Right renal pelvis (tissue), 4 donors: ENCODE data around the gene LZTS2. TPM values are rescaled to one million over a fixed set of nuclear protein-coding genes. Genes with fewer than 3 reads are reported as not detected.

ENCODE experiments used
- DNase-seq, 4 donors: peaks; one replicate each; pipeline ENCODE4 v3.0.0-alpha.2; 2013; ENCODE audit warnings: low read depth in 4 of 4, low spot score in 3 of 4, missing footprints in 1 of 4
- polyA plus RNA-seq, 4 donors: library from polyadenylated mRNA; unstranded; fragments of 120-200 nt; gene quantifications; one replicate each; pipeline ENCODE4 v1.2.1, GENCODE V29; 2013; ENCODE audit not compliant: insufficient read length in 4 of 4

The LZTS2 gene
- polyA plus RNA-seq, 4 donors, result 50.8 to 77.7 (median 55.0) TPM

DNA sequence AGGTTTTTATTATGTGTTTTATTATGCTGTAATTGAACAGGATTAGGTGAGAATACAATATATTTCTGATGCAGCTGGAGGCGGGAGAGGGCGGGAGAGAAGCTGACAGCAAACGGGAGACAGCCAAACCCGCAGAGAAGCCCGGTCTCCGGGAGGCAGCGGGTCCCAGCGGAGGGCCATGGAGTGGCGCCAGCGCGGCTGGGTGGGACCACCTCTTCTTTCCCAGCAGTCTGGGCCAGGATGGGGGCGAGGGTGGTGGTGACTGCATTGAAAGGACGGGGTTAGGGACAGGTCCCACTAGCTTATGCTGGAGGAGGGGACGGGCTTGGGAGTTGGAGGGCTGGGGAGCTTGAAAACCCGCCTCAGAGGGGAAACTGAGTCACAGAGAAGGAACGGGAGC is 47.7 kb downstream of the LZTS2 start:
- no peak for DNase-seq

DNA sequence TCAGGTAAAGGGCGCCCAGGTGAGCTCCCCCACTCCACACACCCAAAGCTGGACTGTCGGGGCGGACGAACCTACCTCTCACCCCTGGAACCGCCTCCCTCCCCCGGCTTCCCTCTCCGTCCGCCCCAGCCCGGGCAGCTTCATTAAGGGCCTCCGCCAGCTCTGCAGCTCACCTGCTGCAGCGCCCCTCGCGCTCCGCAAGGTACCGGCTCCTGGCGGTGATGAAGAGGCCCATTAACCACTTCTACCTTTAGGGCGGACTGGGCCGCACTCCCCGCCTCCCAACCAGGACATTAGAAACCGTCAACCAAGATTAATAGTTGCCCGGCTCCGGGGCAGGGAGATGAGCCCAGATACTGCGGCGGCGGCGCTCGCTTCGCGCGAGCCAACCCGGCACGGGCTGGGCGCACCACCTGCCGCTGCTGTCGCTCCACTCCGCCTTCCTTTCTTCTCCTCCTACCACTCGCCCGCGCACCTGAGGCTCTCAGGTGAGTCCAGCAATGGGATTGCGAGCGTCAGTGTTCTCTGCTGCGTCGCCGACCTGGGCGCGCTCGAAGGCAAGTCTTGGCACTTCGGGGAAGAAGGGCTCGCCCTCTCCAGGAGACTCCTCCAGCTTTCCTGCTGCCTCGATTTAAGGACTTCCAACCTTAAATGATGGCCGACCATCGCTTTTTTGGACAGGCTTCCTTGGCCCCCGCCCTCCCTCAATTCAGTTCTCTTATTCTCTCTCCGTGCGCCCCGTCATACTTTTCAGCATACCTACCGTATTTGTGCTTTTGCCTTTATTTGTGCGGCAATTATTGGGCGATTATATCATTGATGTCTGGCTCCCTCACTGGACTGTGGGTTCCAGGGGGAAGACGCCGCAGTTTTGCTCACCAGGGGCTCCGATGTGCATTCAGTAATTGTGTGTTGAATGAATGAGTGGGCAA is 48.6 kb downstream of the LZTS2 start:
- DNase-seq, result no peak

DNA sequence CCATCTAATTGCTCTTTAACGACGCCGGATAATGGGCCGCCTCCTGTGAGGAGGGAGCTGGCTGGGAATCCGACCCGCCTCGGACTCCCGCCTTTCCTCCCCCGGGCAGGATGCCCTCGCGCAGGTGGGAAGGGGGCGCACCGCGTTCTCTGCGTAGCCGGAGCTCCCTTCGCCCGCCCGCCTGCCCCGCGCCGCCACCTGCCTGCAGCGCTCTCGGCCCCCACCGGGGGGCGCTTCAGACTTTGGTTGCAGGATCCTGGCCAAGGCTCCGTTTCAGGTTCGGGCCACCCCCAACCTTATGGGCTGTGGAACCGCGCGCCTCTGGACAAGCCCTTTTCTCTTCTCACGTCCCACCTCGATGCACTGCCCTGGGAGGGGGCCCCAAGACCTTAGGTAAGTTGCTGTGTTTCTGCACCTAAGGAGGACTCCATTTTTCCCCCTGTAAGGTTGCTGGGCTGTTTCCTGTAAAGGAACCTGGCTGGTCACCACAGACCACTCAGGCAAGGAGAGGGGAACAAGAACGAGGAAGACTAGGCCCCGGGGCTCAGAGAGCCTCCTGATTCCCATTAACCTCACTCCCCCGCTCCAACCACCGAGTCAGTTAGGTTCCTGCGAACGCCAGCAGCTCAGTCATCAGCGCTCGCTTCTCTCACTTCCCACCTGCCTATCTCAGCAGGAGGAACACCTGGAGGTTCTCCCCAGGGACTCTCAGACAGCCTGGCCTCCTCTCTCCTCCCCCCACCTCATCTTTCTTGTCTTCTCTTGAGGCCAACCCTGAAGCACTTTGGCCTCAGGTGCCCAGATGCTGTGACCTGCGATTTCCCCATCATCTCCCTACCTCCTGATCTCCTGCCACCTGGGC is 50.8 kb downstream of the LZTS2 start:
- no peak for DNase-seq

GRCh38 chr10:101052285-101052684 is 52.7 kb downstream of the LZTS2 start:
- no peak for DNase-seq

DNA sequence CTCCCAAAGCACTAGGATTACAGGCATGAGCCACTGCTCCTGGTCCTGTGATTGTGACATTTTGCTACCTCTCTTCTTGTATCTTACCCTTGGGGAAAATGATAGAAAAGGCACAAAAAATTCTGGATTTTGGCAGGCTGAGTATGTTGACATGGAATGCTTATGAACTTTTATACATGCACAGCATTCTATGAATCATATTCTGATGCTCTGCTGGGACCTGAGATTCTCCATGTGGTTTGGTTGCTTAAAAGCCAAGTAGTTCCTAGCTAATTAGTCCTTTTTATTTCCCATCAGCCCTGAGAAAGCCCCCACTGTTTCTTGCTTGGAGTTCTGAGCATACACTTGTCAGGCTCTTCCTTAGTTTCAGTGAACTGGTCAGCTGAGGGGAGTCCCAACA is 53.9 kb downstream of the LZTS2 start:
- DNase-seq, result no peak

DNA sequence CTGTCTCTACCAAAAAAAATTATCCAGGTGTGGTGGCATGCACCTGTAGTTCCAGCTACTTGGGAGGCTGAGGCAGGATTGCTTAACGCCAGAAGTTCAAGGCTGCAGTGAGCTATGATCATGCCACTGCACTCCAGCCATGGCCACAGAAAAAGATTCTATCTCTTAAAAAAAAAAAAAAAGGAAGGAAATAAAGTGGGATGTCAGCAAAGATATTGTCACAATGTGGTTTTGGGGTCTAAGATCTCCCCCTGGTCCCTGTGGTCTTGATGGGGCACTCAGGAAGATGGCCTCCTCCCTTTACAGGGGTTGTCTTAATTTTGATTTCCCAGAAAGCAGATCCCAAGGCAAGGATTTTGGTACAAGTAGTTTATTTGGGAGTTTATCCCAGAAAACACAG is 54.7 kb downstream of the LZTS2 start:
- no peak for DNase-seq

DNA sequence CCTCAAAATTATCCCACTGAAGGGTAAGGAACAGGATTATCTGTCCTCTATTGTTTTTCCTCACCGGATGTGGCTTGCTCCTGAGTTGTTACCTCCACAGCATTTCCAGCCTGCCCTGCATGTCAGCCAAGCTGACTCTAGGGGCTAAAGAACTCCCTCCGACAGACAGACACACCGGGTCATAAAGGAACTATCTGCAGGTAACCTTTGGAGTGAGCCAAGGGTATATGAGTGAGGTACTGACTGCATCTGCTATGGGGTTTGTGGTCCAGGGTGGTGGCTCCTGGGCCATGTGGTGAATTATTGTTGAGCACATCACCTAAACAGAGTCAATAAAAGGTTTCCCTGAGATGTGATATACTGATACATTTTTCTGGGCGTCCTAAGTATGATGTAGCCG is 55.3 kb downstream of the LZTS2 start:
- DNase-seq, result no peak

- no peak for DNase-seq
These were observed 55.8 kb downstream of the LZTS2 start for GRCh38 chr10:101055411-101055810.

GRCh38 chr10:101056365-101057151 is 57.0 kb downstream of the LZTS2 start:
- no peak for DNase-seq

Other genes starting within 250 kb of the LZTS2 start
- gene SLF2, start 86.8 kb upstream of the LZTS2 start, polyA plus RNA-seq, result 10 to 100 TPM; 29.0 to 38.7 (median 32.7) TPM
- 10 to 100 TPM; 43.1 to 55.2 (median 46.7) TPM for gene SEMA4G, start 30.3 kb upstream of the LZTS2 start, polyA plus RNA-seq
- gene MRPL43, start 12.3 kb upstream of the LZTS2 start, polyA plus RNA-seq, result 100 to 1,000 TPM in 1 of 4 donors, 10 to 100 TPM in 3; 93.1 to 135 (median 94.8) TPM
- 10 to 100 TPM; 14.0 to 16.8 (median 15.2) TPM for gene TWNK, start 12.3 kb upstream of the LZTS2 start, polyA plus RNA-seq
- 1 to 10 TPM; 1.3 to 3.8 (median 1.9) TPM for gene PDZD7, start 31.3 kb downstream of the LZTS2 start, polyA plus RNA-seq
- gene SFXN3, start 31.4 kb downstream of the LZTS2 start, polyA plus RNA-seq, result 10 to 100 TPM; 22.1 to 24.6 (median 22.7) TPM
- gene KAZALD1, start 62.2 kb downstream of the LZTS2 start, polyA plus RNA-seq, result 10 to 100 TPM in 3 of 4 donors, 1 to 10 TPM in 1; 9.7 to 13.1 (median 10.9) TPM
- under 1 TPM; 0.04 to 0.13 (median 0.10) TPM for gene TLX1, start 131.5 kb downstream of the LZTS2 start, polyA plus RNA-seq
- not detected for gene LBX1, start 229.7 kb downstream of the LZTS2 start, polyA plus RNA-seq